ENCODE results near the gene EYA4.

EYA4 gene

GRCh38 chr6:133350928-133351327 lies 109.8 kb downstream of the EYA4 start (continued):
- TF ChIP-seq WT1 (tag by site-specific recombination; IDR thresholded peaks at IDR 0.05) = 0 out of 2 replicates have a peak, but pooled peaks have one; percentile 20
- TF ChIP-seq PRDM4 (tag by site-specific recombination; IDR thresholded peaks at IDR 0.05) = peak; percentile 28; the same call in 1 of the 2 replicates
- TF ChIP-seq ZNF791 (tag by site-specific recombination; IDR thresholded peaks at IDR 0.05) = no peak
- TF ChIP-seq ZFP37 (tag by site-specific recombination; IDR thresholded peaks at IDR 0.05) = no peak
- TF ChIP-seq ZNF324 (tag by site-specific recombination; IDR thresholded peaks at IDR 0.05) = no peak
- no peak for TF ChIP-seq HOXA7 (CRISPR knock-in tag; IDR thresholded peaks at IDR 0.05; ENCODE audit: borderline replicate concordance)
- TF ChIP-seq OVOL3 (tag by site-specific recombination; IDR thresholded peaks at IDR 0.05) = 0 out of 2 replicates have a peak, but pooled peaks have one; percentile 26
- no peak for TF ChIP-seq SALL2 (tag by site-specific recombination; IDR thresholded peaks at IDR 0.05; ENCODE audit: borderline replicate concordance)
- TF ChIP-seq KLF1 (tag by site-specific recombination; IDR thresholded peaks at IDR 0.05) = no peak
- TF ChIP-seq, protein P1, sequence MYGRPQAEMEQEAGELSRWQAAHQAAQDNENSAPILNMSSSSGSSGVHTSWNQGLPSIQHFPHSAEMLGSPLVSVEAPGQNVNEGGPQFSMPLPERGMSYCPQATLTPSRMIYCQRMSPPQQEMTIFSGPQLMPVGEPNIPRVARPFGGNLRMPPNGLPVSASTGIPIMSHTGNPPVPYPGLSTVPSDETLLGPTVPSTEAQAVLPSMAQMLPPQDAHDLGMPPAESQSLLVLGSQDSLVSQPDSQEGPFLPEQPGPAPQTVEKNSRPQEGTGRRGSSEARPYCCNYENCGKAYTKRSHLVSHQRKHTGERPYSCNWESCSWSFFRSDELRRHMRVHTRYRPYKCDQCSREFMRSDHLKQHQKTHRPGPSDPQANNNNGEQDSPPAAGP (tag by site-specific recombination; IDR thresholded peaks at IDR 0.05) = no peak
- 0 out of 2 replicates have a peak, but pooled peaks have one; percentile 24 for TF ChIP-seq ZXDB (tag by site-specific recombination; IDR thresholded peaks at IDR 0.05)
- 0 out of 2 replicates have a peak, but pooled peaks have one; percentile 25 for TF ChIP-seq ZNF843 (tag by site-specific recombination; IDR thresholded peaks at IDR 0.05)
- no peak for TF ChIP-seq ZNF16 (tag by site-specific recombination; IDR thresholded peaks at IDR 0.05; ENCODE audit: low read depth)
- no peak for TF ChIP-seq ZNF549 (tag by site-specific recombination; IDR thresholded peaks at IDR 0.05)

DNA sequence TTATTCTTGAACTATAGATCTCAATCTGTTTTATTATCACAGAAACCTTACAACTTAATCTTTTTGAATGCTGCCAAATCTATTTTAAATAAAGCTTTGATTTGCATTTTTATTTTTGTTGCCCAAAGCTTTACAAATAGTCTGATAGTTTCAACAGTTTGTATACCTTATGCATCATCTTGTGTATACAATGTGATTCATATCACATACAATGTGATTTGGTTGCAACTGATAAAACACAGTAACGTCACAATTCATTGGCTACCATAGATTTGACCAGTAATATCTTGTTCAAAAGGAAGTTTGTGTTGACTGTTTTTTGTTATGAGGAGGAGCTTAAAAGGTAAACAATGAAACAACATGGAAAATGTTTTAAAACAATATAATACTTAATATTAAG lies 110.9 kb downstream of the EYA4 start:
- Histone ChIP-seq H3K9me3 (ENCODE audit: control insufficient read depth, insufficient read depth, low read depth, low read length) (no peaks in the 10 kb centered on the region), H3K4me3 (ENCODE audit: low read depth, low read length) (no peak overlapping the region), H3K4me1 (ENCODE audit: control insufficient read depth, insufficient read depth, low read length) (peaks cover 23% of the 10 kb centered on the region), H3K27ac (ENCODE audit: extremely low read depth, low read depth, low read length) (no peak overlapping the region), H3K36me3 (ENCODE audit: control insufficient read depth in 2 of 2, insufficient read depth in 1 of 2, low read length in 2 of 2) (no peaks in the 10 kb centered on the region)
- ChIA-PET CTCF (interaction anchor here (0.6 to 2.8 kb wide), 7 partner anchors 17 to 571 kb away, joined by 3 to 13 read pairs (median 3); no protein-coding TSS in a partner anchor), POLR2A (interaction anchor here (0.8 kb wide), 1 partner anchor 10 kb away, joined by 3 read pairs; no protein-coding TSS in a partner anchor)
- TF ChIP-seq SP3 (tag by site-specific recombination; IDR thresholded peaks at IDR 0.05) = no peak
- no peak for TF ChIP-seq ZNF324 (tag by site-specific recombination; IDR thresholded peaks at IDR 0.05)
- TF ChIP-seq KLF7 (tag by site-specific recombination; IDR thresholded peaks at IDR 0.05; ENCODE audit: borderline replicate concordance) = no peak
- no peak for TF ChIP-seq KLF8 (tag by site-specific recombination; IDR thresholded peaks at IDR 0.05)
- TF ChIP-seq, protein P2, sequence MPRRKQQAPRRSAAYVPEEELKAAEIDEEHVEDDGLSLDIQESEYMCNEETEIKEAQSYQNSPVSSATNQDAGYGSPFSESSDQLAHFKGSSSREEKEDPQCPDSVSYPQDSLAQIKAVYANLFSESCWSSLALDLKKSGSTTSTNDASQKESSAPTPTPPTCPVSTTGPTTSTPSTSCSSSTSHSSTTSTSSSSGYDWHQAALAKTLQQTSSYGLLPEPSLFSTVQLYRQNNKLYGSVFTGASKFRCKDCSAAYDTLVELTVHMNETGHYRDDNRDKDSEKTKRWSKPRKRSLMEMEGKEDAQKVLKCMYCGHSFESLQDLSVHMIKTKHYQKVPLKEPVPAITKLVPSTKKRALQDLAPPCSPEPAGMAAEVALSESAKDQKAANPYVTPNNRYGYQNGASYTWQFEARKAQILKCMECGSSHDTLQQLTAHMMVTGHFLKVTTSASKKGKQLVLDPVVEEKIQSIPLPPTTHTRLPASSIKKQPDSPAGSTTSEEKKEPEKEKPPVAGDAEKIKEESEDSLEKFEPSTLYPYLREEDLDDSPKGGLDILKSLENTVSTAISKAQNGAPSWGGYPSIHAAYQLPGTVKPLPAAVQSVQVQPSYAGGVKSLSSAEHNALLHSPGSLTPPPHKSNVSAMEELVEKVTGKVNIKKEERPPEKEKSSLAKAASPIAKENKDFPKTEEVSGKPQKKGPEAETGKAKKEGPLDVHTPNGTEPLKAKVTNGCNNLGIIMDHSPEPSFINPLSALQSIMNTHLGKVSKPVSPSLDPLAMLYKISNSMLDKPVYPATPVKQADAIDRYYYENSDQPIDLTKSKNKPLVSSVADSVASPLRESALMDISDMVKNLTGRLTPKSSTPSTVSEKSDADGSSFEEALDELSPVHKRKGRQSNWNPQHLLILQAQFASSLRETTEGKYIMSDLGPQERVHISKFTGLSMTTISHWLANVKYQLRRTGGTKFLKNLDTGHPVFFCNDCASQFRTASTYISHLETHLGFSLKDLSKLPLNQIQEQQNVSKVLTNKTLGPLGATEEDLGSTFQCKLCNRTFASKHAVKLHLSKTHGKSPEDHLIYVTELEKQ (tag by site-specific recombination; IDR thresholded peaks at IDR 0.05; ENCODE audit: borderline replicate concordance) = no peak
